Measurements from ENCODE around the gene ALDH1B1.
"Not testable (repeated sequence)": the region's sequence is repeated elsewhere in the genome, so short reads cannot be mapped to it uniquely, and the experiment has no call there.

ALDH1B1 gene

GRCh38 chr9:38374847-38375571, 17.5 kb upstream of the ALDH1B1 start:
- Mint-ChIP-seq H3K36me3 (no peaks in the 10 kb centered on the region), H3K27ac (no peak overlapping the region), H3K9me3 (no peaks in the 10 kb centered on the region), H3K4me1 (no peaks in the 10 kb centered on the region), H3K4me3 (no peak overlapping the region)
- no peak for ATAC-seq
- DNase-seq (ENCODE audit: low spot score in 2 of 2): no peak

- no peaks in the 10 kb centered on the region for H3K4me1 Mint-ChIP-seq
- no peaks in the 10 kb centered on the region for H3K36me3 Mint-ChIP-seq
- no peak overlapping the region for H3K4me3 Mint-ChIP-seq
- DNase-seq (ENCODE audit: low spot score in 2 of 2): no peak
- H3K9me3 Mint-ChIP-seq: no peaks in the 10 kb centered on the region
- no peak for ATAC-seq
- no peak overlapping the region for H3K27ac Mint-ChIP-seq
Measured at GRCh38 chr9:38375572-38375963, 16.9 kb upstream of the ALDH1B1 start.

GRCh38 chr9:38376021-38376670, 16.4 kb upstream of the ALDH1B1 start:
- H3K27ac Mint-ChIP-seq: no peak overlapping the region
- H3K4me3 Mint-ChIP-seq: no peak overlapping the region
- no peaks in the 10 kb centered on the region for H3K9me3 Mint-ChIP-seq
- ATAC-seq (no peak), DNase-seq (ENCODE audit: low spot score in 2 of 2) (no peak)
- no peaks in the 10 kb centered on the region for H3K36me3 Mint-ChIP-seq
- H3K4me1 Mint-ChIP-seq: no peaks in the 10 kb centered on the region

GRCh38 chr9:38377336-38378083, 15.0 kb upstream of the ALDH1B1 start:
- H3K36me3 Mint-ChIP-seq; H3K4me1 Mint-ChIP-seq; ATAC-seq; H3K4me3 Mint-ChIP-seq; H3K27ac Mint-ChIP-seq; DNase-seq (ENCODE audit: low spot score in 2 of 2); H3K9me3 Mint-ChIP-seq: not testable (repeated sequence)

- no peak for DNase-seq (ENCODE audit: low spot score in 2 of 2)
- no peak overlapping the region for H3K4me3 Mint-ChIP-seq
- ATAC-seq: no peak
- H3K27ac Mint-ChIP-seq: no peak overlapping the region
- H3K4me1 Mint-ChIP-seq: no peaks in the 10 kb centered on the region
- no peaks in the 10 kb centered on the region for H3K36me3 Mint-ChIP-seq
- H3K9me3 Mint-ChIP-seq: no peaks in the 10 kb centered on the region
Measured at GRCh38 chr9:38380230-38380871, 12.2 kb upstream of the ALDH1B1 start.

GRCh38 chr9:38380872-38381534, 11.5 kb upstream of the ALDH1B1 start:
- Mint-ChIP-seq H3K4me1 (no peaks in the 10 kb centered on the region), H3K9me3 (no peaks in the 10 kb centered on the region), H3K27ac (no peak overlapping the region), H3K4me3 (no peak overlapping the region), H3K36me3 (no peaks in the 10 kb centered on the region)
- ATAC-seq: no peak
- no peak for DNase-seq (ENCODE audit: low spot score in 2 of 2)

GRCh38 chr9:38382141-38382540, 10.4 kb upstream of the ALDH1B1 start:
- no peaks in the 10 kb centered on the region for H3K36me3 Mint-ChIP-seq
- ATAC-seq (no peak), DNase-seq (ENCODE audit: low spot score in 2 of 2) (no peak)
- no peak overlapping the region for H3K27ac Mint-ChIP-seq
- H3K4me1 Mint-ChIP-seq: no peaks in the 10 kb centered on the region
- H3K4me3 Mint-ChIP-seq: no peak overlapping the region
- H3K9me3 Mint-ChIP-seq: no peaks in the 10 kb centered on the region

- no peak overlapping the region for H3K4me3 Mint-ChIP-seq
- DNase-seq (ENCODE audit: low spot score in 2 of 2) (no peak), ATAC-seq (no peak)
- H3K9me3 Mint-ChIP-seq: no peaks in the 10 kb centered on the region
- no peaks in the 10 kb centered on the region for H3K36me3 Mint-ChIP-seq
- no peak overlapping the region for H3K27ac Mint-ChIP-seq
- no peaks in the 10 kb centered on the region for H3K4me1 Mint-ChIP-seq
Measured at GRCh38 chr9:38384990-38385848, 7.3 kb upstream of the ALDH1B1 start.

GRCh38 chr9:38385896-38386295, 6.6 kb upstream of the ALDH1B1 start:
- ATAC-seq: no peak
- H3K4me3 Mint-ChIP-seq: no peak overlapping the region
- H3K36me3 Mint-ChIP-seq: no peaks in the 10 kb centered on the region
- H3K27ac Mint-ChIP-seq: no peak overlapping the region
- no peak for DNase-seq (ENCODE audit: low spot score in 2 of 2)
- H3K9me3 Mint-ChIP-seq: no peaks in the 10 kb centered on the region
- H3K4me1 Mint-ChIP-seq: no peaks in the 10 kb centered on the region

GRCh38 chr9:38386319-38386895, 6.1 kb upstream of the ALDH1B1 start:
- H3K4me3 Mint-ChIP-seq: no peak overlapping the region
- no peak overlapping the region for H3K27ac Mint-ChIP-seq
- H3K9me3 Mint-ChIP-seq: no peaks in the 10 kb centered on the region
- no peak for DNase-seq (ENCODE audit: low spot score in 2 of 2)
- no peak for ATAC-seq
- H3K36me3 Mint-ChIP-seq: no peaks in the 10 kb centered on the region
- H3K4me1 Mint-ChIP-seq: no peaks in the 10 kb centered on the region

GRCh38 chr9:38387066-38387465, 5.4 kb upstream of the ALDH1B1 start:
- H3K4me1 Mint-ChIP-seq: no peaks in the 10 kb centered on the region
- H3K36me3 Mint-ChIP-seq: no peaks in the 10 kb centered on the region
- no peak overlapping the region for H3K27ac Mint-ChIP-seq
- no peak overlapping the region for H3K4me3 Mint-ChIP-seq
- no peak for ATAC-seq
- no peaks in the 10 kb centered on the region for H3K9me3 Mint-ChIP-seq
- no peak for DNase-seq (ENCODE audit: low spot score in 2 of 2)

GRCh38 chr9:38387751-38388150, 4.8 kb upstream of the ALDH1B1 start:
- no peaks in the 10 kb centered on the region for H3K36me3 Mint-ChIP-seq
- peaks cover under 1% of the 10 kb centered on the region for H3K4me1 Mint-ChIP-seq
- H3K9me3 Mint-ChIP-seq: no peaks in the 10 kb centered on the region
- ATAC-seq (no peak), DNase-seq (ENCODE audit: low spot score in 2 of 2) (no peak)
- H3K27ac Mint-ChIP-seq: no peak overlapping the region
- H3K4me3 Mint-ChIP-seq: no peak overlapping the region

GRCh38 chr9:38388283-38389223, 3.9 kb upstream of the ALDH1B1 start:
- H3K36me3 Mint-ChIP-seq: no peaks in the 10 kb centered on the region
- no peak overlapping the region for H3K4me3 Mint-ChIP-seq
- ATAC-seq (no peak), DNase-seq (ENCODE audit: low spot score in 2 of 2) (no peak)
- H3K9me3 Mint-ChIP-seq: no peaks in the 10 kb centered on the region
- no peak overlapping the region for H3K27ac Mint-ChIP-seq
- H3K4me1 Mint-ChIP-seq: peaks cover 9% of the 10 kb centered on the region
